ENCODE results near the gene AHDC1. TPM values are rescaled to one million over a fixed set of nuclear protein-coding genes. Genes with fewer than 3 reads are reported as not detected.

AHDC1 gene
- total RNA-seq, 2 donors from 2014 or later = 23.5 to 35.0 TPM

DNA sequence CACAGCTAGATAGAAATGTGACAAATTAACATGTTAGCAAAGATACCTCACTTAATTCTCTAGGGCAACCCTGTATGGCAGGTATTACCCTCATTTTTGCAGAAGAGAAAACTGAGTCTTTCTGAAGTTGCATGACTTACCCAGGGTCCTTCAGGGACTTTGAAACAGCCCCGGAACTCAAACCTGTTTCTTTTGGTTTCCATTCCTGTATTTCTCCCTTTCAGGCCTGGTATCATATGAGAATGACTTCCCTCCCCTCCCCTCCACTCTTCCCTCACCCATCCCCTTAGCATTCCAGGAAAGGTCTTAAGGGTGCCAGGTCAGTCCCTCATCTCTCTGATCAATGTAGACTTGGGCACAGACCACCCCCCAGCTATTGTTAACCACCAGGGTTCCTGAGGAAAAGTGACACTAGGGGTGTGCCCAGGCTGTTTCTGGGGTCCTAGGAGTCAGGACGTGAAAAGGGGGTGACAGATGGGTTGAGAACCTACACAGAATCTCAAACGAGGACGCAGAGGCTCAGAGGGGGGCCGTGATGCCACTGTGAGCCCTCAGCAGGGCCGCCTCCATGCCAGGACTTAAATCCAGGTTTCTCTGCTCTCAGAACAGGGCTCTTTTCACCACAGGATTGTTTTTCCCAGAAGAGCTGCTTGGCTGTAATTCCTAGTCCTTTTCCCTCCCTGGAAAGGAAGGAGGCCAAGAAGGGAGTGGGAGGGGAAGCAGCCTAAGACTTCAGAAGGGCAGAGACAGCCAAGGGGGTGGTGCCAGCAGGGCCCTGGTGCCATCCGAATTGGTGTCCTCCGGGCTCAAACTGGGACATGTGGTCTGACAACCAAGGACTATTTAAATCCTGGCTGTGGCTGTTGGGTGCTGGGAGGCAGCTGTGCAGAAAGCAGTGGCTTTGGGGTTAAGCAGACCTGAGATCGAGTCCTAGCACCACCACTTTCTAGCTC, 111.9 kb downstream of the AHDC1 start:
- no peaks in the 10 kb centered on the region for H3K27me3 ChIP-seq
- DNase-seq (ENCODE audit: low spot score) = no peak
- H3K4me3 ChIP-seq = no peak overlapping the region
- H3K9me3 ChIP-seq = no peaks in the 10 kb centered on the region
- H3K4me1 ChIP-seq = peaks cover 0 to 40% of the 10 kb centered on the region in 2 donors
- no peaks in the 10 kb centered on the region for H3K36me3 ChIP-seq
- H3K27ac ChIP-seq = peak overlapping the region; percentile 100
- no peak for TF ChIP-seq CTCF (IDR thresholded peaks at IDR 0.05)

GRCh38 chr1:27489973-27490741, 113.8 kb downstream of the AHDC1 start, which contains the start of gene WASF2:
WASF2 (minus strand) TSS chr1:27490167; CDS start chr1:27428890, 61,277 bp downstream.
- Histone ChIP-seq H3K27ac (peak within 1 kb of the TSS; percentile 100), H3K9me3 (no peaks in the 10 kb centered on the region), H3K4me1 (peaks cover 0 to 39% of the 10 kb centered on the region in 2 donors), H3K36me3 (no peaks in the 10 kb centered on the region), H3K4me3 (peak within 1 kb of the TSS; percentile 99), H3K27me3 (no peaks in the 10 kb centered on the region)
- peak; percentile 99 for DNase-seq (ENCODE audit: low spot score)
- TF ChIP-seq CTCF (IDR thresholded peaks at IDR 0.05) = peak in 1 of 2 donors; percentile 17

DNA sequence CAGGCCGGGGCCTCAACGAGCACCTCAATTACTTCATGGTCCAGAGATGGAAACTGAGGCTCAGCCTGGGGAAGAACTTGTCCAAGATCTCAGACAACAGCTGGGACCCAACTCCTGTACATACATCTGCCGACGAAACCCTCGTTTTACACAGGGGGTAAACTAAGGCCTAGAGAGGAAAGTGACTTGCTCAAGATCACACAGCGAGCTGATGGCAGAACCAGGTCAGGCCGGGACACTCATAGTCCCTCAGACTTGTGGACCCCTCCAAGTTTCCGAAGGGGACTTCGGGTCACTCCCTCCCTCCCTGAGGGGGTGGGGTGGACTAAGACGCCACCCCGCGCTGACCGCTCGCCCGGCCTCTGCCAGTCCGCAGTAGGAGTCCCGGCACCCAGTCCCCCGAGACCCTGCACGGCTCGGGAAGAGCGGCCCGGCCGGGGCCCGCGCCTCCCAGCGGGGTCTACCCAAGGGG, 114.4 kb downstream of the AHDC1 start:
- no peaks in the 10 kb centered on the region for H3K36me3 ChIP-seq
- peaks cover 0 to 43% of the 10 kb centered on the region in 2 donors for H3K4me1 ChIP-seq
- peak overlapping the region; percentile 100 for H3K27ac ChIP-seq
- DNase-seq (ENCODE audit: low spot score) = no peak
- H3K27me3 ChIP-seq = no peaks in the 10 kb centered on the region
- H3K9me3 ChIP-seq = no peaks in the 10 kb centered on the region
- peak overlapping the region; percentile 99 for H3K4me3 ChIP-seq
- no peak for TF ChIP-seq CTCF (IDR thresholded peaks at IDR 0.05)

DNA sequence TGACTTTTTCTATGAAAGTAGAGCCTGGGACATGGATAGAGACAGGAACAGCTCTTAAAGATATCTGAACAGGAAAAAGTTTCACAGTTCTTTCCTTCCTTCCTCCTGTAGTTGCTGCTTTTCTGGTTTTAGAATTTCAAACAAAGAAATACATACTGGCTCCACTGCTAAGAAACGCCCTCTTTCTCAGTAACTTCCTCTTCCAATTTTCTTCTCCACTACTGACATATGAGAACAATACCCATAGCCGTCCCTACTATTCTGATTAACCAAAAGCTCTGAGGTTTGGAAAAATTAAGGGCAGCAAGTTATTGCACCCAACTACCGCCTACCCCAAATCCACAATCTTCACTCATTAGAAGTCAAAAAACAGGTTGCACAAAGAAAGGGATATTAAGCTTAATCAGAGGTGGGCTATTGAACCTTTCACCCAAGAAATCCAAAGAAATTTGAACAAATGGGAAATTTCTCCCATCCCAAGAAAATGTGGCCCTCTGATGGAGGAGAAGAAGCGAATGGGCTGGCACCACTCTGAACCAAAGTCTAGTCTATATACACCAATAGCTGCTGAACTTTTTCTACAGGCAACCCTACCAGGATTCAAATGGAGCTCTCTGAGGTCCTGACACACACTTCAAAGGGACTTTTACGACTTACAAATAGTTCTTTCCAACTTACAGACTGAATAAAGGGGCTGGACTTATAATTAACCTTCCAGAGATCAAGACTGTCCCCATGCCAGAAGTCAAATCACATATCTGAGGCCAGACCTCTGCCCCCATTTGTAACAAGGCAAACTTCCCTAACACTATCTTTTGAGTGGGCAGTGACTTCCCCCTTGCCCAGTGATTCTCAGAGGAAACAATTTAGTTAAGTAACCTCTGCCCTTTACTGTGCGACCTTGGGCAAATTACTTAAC, 115.7 kb downstream of the AHDC1 start:
- Histone ChIP-seq H3K4me1 (peaks cover 0 to 52% of the 10 kb centered on the region in 2 donors), H3K4me3 (peak overlapping the region; percentile 99), H3K27ac (peak overlapping the region; percentile 100), H3K36me3 (no peaks in the 10 kb centered on the region), H3K9me3 (no peaks in the 10 kb centered on the region), H3K27me3 (no peaks in the 10 kb centered on the region)
- TF ChIP-seq CTCF (IDR thresholded peaks at IDR 0.05) = no peak
- DNase-seq (ENCODE audit: low spot score) = no peak

DNA sequence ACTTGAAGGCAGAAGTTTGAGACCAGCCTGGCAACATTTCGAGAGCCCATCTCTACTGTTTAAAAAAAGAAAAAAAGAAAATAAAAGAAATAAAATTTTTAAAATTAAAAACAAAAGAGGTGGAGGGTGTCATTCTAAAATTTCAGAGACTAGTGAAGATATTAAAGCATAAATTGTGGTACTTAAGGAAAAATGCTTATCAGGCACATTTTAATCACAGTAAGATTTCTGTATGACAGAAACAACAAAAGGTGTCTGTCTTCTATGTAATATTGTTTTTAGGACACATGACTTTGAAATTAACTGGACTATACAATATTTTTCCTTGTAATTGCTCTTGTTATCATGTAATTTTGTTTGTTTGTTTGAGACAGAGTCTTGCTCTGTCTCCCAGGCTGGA, 118.6 kb downstream of the AHDC1 start:
- TF ChIP-seq CTCF (IDR thresholded peaks at IDR 0.05) = no peak

More for the DNA sequence above, 118.6 kb downstream of the AHDC1 start:
- Histone ChIP-seq H3K4me1 (peaks cover 0 to 52% of the 10 kb centered on the region in 2 donors), H3K9me3 (no peaks in the 10 kb centered on the region), H3K4me3 (no peak overlapping the region), H3K36me3 (no peaks in the 10 kb centered on the region), H3K27me3 (no peaks in the 10 kb centered on the region), H3K27ac (no peak overlapping the region)
- no peak for DNase-seq (ENCODE audit: low spot score)

All from right atrium auricular region (tissue), 2 donors.